ENCODE data around the gene RBPJL. TPM values are rescaled to one million over a fixed set of nuclear protein-coding genes. Genes with fewer than 3 reads are reported as not detected.

The RBPJL gene
- total and polyA plus RNA-seq, 2 of the 13 experiments (the other 11 are each of a cell fraction or from before 2014, with no cell fraction given) = not detected

GRCh38 chr20:45325371-45325770, 18.7 kb downstream of the RBPJL start (continued):
- no peak for TF ChIP-seq ZNF232 (CRISPR knock-in tag; IDR thresholded peaks at IDR 0.05; ENCODE audit: borderline replicate concordance)
- no peak for TF ChIP-seq MYC (CRISPR knock-in tag; IDR thresholded peaks at IDR 0.05; ENCODE audit: borderline replicate concordance)
- TF ChIP-seq NFIC (IDR thresholded peaks at IDR 0.05; ENCODE audit: low read length) = no peak
- peak; percentile 64 for TF ChIP-seq RBM22 (optimal IDR thresholded peaks at IDR 0.05; ENCODE audit: low read length)
- no peak for TF ChIP-seq HNRNPH1 (optimal IDR thresholded peaks at IDR 0.05; ENCODE audit: low read depth, low read length)
- TF ChIP-seq KDM6A (CRISPR knock-in tag; IDR thresholded peaks at IDR 0.05; ENCODE audit: low read depth) = no peak
- TF ChIP-seq, protein P1, sequence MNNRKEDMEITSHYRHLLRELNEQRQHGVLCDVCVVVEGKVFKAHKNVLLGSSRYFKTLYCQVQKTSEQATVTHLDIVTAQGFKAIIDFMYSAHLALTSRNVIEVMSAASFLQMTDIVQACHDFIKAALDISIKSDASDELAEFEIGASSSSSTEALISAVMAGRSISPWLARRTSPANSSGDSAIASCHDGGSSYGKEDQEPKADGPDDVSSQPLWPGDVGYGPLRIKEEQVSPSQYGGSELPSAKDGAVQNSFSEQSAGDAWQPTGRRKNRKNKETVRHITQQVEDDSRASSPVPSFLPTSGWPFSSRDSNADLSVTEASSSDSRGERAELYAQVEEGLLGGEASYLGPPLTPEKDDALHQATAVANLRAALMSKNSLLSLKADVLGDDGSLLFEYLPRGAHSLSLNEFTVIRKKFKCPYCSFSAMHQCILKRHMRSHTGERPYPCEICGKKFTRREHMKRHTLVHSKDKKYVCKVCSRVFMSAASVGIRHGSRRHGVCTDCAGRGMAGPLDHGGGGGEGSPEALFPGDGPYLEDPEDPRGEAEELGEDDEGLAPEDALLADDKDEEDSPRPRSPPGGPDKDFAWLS (CRISPR knock-in tag; IDR thresholded peaks at IDR 0.05; ENCODE audit: borderline replicate concordance) = no peak
- TF ChIP-seq ZNF138 (CRISPR knock-in tag; IDR thresholded peaks at IDR 0.05; ENCODE audit: low read depth) = no peak
- TF ChIP-seq ZNF547 (CRISPR knock-in tag; IDR thresholded peaks at IDR 0.05) = no peak
- no peak for TF ChIP-seq JUND (CRISPR knock-in tag; IDR thresholded peaks at IDR 0.05)
- no peak for TF ChIP-seq IRF2 (CRISPR knock-in tag; IDR thresholded peaks at IDR 0.05)
- no peak for TF ChIP-seq TOPORS (CRISPR knock-in tag; IDR thresholded peaks at IDR 0.05)
- no peak for TF ChIP-seq ZBTB7B (CRISPR knock-in tag; IDR thresholded peaks at IDR 0.05)
- TF ChIP-seq, protein P2, sequence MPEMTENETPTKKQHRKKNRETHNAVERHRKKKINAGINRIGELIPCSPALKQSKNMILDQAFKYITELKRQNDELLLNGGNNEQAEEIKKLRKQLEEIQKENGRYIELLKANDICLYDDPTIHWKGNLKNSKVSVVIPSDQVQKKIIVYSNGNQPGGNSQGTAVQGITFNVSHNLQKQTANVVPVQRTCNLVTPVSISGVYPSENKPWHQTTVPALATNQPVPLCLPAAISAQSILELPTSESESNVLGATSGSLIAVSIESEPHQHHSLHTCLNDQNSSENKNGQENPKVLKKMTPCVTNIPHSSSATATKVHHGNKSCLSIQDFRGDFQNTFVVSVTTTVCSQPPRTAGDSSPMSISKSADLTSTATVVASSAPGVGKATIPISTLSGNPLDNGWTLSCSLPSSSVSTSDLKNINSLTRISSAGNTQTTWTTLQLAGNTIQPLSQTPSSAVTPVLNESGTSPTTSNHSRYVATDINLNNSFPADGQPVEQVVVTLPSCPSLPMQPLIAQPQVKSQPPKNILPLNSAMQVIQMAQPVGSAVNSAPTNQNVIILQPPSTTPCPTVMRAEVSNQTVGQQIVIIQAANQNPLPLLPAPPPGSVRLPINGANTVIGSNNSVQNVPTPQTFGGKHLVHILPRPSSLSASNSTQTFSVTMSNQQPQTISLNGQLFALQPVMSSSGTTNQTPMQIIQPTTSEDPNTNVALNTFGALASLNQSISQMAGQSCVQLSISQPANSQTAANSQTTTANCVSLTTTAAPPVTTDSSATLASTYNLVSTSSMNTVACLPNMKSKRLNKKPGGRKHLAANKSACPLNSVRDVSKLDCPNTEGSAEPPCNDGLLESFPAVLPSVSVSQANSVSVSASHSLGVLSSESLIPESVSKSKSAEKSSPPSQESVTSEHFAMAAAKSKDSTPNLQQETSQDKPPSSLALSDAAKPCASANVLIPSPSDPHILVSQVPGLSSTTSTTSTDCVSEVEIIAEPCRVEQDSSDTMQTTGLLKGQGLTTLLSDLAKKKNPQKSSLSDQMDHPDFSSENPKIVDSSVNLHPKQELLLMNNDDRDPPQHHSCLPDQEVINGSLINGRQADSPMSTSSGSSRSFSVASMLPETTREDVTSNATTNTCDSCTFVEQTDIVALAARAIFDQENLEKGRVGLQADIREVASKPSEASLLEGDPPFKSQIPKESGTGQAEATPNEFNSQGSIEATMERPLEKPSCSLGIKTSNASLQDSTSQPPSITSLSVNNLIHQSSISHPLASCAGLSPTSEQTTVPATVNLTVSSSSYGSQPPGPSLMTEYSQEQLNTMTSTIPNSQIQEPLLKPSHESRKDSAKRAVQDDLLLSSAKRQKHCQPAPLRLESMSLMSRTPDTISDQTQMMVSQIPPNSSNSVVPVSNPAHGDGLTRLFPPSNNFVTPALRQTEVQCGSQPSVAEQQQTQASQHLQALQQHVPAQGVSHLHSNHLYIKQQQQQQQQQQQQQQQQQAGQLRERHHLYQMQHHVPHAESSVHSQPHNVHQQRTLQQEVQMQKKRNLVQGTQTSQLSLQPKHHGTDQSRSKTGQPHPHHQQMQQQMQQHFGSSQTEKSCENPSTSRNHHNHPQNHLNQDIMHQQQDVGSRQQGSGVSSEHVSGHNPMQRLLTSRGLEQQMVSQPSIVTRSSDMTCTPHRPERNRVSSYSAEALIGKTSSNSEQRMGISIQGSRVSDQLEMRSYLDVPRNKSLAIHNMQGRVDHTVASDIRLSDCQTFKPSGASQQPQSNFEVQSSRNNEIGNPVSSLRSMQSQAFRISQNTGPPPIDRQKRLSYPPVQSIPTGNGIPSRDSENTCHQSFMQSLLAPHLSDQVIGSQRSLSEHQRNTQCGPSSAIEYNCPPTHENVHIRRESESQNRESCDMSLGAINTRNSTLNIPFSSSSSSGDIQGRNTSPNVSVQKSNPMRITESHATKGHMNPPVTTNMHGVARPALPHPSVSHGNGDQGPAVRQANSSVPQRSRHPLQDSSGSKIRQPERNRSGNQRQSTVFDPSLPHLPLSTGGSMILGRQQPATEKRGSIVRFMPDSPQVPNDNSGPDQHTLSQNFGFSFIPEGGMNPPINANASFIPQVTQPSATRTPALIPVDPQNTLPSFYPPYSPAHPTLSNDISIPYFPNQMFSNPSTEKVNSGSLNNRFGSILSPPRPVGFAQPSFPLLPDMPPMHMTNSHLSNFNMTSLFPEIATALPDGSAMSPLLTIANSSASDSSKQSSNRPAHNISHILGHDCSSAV (CRISPR knock-in tag; IDR thresholded peaks at IDR 0.05; ENCODE audit: borderline replicate concordance) = no peak

All from HepG2 (cell line).